HG02678 (cell line): ENCODE measurements around the gene ZNF784.
A peak's percentile ranks its signal among the peaks of the same experiment; 100 is the strongest.

Experiments used
- ATAC-seq: cut with Tn5 transposase; IDR thresholded peaks from one replicate; pipeline ENCODE4 v1.9.1; 2021; ENCODE audit warnings: mild to moderate bottlenecking, moderate library complexity; ENCODE audit not compliant: unreplicated experiment

ZNF784 gene

GRCh38 chr19:55603581-55604292, 20.6 kb downstream of the ZNF784 start:
- no peak for ATAC-seq

DNA sequence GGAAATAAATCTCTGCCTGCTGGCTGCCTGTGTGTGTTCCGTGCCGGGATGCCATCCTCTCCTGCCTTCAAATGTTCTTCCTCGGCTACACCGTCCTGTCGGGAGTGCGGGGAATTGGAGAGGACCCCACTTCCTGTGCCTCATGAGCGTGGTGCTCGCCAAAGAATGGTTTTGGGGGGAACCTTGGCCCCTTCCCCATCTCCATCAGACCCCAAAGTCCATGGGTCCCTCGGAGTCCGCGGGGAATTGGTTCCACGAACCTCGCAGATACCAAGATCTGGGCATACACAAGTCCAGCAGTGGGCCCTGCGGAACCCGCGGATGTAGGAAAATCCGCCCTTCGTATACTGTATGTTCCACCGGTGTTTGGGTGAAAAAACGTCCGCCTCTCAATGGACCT, 21.3 kb downstream of the ZNF784 start:
- no peak for ATAC-seq

DNA sequence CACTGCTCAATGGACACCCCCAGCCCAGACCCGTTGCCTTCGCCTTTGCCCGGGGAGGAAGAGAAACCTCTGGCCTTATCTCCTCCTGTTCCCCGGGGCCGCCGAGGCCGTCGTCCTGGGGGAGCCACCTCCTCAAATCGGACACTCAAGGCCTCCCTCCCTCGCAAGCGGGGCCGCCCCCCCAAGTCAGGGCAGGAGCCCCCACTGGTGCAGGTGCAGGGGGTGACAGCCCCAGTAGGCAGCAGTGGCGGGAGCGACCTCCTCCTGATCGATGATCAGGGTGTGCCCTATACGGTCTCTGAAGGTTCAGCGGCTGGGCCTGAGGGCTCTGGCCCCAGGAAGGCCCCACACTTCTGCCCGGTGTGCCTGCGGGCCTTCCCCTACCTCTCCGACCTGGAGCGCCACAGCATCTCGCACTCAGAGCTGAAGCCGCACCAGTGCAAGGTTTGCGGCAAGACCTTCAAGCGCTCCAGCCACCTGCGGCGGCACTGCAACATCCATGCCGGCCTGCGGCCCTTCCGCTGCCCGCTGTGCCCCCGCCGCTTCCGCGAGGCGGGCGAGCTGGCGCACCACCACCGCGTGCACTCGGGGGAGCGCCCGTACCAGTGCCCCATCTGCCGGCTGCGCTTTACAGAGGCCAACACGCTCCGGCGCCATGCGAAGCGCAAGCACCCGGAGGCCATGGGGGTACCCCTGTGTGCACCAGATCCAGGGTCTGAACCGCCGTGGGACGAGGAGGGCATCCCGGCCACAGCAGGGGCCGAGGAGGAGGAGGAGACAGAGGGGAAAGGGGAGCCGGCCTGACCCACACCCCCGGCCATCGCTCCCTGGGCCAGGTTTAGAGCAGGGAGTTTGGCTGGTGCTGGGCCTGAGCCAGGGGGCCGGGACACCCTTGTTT, 22.0 kb downstream of the ZNF784 start:
- no peak for ATAC-seq

DNA sequence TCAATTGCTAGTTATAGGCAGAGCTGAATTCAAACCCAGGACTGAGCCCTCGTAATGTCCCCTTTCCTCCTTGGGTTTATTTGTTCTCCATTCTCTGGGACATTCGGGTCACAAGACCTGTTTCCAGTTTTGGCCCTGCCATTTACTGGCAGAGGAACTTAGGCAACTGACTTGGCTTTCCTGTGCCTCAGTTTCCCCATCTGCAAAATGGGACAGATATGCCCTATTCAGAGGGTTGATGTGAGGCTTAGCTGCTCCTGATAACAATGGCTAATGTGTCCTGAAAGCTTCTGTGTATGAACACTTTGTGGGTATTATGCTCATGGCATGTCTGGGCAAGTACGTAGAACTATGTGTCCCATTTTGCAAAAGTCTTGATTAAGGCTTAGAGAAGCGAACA, 23.3 kb downstream of the ZNF784 start:
- ATAC-seq, result no peak

DNA sequence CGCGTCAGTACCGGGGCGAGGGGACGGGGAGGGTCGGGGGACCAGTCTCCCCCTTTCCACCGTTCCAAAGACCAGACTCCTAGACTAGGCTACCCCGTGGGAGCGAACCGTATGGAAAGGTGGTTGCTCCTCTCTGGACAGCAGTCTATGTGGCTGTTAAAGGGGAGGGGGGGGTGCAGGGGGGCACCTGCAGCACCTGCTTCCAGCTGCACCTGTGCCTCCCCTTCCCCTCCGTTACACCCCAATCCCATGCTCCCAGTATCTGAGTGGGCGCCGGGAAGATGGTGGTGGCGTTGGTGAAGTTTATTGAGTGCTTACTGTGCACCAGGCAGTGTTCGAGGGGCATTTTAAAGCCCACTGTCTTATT, 23.7 kb downstream of the ZNF784 start:
- ATAC-seq, result no peak

- ATAC-seq, result peak; percentile 46
Observed at GRCh38 chr19:55599842-55600661, 24.3 kb downstream of the ZNF784 start, which contains the start of gene ZNF524. ZNF524 (plus strand) TSS chr19:55600288; CDS start chr19:55602113, 1,825 bp downstream.

DNA sequence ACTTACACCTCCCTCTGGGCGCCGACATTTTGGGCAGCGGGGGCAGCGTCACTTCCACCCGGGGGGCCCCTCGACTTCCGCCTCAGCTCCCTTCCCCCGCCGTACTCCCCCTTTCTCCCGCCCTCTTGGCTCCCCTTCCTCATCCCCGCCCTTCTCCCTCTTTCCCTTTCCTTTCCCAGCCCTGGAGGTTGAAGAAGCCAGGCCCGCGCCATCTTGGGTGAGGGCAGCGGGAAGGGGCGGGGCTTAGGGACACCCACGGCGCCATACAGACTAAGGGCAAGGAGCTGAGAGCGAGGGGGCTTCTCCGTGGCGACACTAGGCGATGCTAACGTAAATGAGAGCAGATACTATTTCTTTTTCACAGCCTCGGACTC, 24.9 kb downstream of the ZNF784 start, which contains the start of gene FIZ1:
TSS of gene FIZ1 (minus strand) at position 50 of the 374 bp plus-strand sequence. CDS start 1,652 bp downstream, outside the sequence.
- peak; percentile 57 for ATAC-seq

DNA sequence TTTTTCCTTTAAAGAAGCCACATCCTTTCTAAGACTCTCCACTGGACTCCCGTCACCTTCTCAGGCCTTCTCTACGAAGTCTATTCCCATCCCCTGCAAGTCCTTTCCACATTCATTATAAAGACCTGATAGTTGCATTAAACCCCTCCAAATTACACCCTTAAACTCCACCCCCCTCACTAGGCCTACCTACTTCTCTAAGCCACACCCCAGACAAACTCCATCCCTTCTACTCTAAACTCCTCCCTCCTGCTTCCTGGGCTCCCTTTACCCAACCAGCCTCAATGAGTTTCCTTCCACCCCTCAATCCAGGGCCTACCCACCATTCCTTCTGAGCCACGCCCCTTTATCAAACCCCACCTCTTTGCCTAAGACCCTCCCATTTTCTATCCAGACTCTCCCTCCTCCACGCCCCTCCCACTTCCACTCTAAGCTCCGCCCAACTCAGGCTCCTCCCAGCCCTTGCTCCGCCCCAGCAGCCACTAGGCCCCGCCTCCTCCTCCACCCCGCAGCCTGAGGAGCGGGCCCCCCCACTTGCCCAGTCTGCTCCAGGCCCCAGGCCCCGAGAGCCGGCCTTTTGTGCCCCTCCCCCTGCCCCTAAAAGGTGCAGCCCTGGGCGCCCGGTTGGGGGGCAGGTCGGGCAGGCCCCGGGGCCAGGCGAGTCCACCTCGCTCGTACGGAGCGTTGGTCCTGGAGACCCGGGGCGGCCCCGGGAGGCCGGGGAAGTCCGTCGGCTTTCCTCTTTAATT, 25.5 kb downstream of the ZNF784 start:
- ATAC-seq, result peak; percentile 50

GRCh38 chr19:55598034-55598433, 26.3 kb downstream of the ZNF784 start:
- ATAC-seq, result no peak

DNA sequence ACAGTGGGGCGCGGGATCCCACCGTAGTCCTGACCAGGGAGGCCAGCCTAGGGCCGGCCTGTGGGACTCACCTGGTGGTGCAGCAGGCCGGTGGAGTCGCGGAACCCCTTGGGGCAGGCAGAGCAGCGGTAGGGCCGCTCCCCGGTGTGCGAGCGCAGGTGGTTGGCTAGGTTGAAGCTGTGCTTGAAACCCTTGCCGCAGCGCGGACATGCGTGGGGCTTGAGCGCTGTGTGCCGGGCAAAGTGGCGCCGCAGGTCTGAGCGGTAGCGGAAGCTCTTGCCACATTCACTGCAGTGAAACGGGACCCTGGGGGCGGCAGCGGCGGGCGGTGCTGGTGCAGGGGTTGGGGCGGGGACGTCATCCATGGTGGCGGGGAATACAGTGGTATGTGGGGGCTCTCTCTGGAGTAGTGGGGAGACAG, 26.9 kb downstream of the ZNF784 start:
- ATAC-seq, result no peak

DNA sequence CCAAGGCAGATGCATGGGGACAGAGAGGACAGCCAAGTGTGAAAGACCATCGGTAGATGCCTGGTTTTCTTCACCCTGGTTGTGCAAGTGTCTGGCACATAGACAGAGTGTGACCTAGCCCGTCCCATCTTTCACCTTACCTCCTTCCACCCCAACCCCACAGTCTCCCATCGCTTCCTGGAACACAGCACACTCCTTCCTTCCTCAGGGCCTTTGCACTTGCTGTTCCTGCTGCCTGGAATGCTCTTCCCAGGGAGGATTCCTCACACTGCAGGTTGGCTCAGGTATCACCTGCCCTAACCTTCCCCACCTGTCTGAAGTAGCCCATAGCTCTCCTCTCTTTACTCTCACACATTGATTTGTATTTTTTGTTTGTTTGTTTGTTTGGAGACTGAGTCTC, 28.1 kb downstream of the ZNF784 start:
- ATAC-seq, result no peak

GRCh38 chr19:55594996-55595545, 29.3 kb downstream of the ZNF784 start:
- ATAC-seq, result no peak

DNA sequence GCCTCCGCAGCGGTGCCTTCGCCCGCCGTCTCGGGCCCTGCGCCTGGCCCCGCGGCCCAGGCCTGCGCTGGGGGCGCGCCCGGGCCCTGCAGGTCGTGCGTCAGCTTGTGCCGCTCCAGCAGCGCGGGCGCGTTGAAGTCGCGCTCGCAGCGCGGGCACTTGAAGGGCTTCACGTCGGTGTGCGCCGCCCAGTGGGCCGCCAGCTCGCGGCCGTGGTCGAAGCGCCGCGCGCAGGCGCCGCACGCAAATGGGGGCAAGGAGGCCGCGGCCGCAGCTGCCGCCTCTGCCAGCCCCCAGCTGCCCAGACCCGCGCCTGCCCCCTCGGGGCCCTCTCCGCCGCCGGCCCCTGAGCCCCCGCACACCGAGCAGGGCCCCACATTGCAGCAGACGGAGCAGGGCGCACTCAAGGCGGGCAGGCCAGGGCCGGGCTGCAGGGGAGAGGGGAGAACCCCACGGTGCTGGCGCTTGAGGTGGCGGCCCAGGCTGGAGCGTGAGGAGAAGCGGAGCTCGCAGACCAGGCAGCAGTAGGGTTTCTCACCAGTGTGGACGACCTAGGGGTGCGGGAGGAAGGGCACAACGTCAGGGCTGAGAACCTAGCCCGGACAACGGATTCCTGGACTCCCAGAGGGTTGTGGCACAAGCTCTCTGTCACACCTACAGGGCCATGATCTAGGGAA, 31.1 kb downstream of the ZNF784 start:
- no peak for ATAC-seq

GRCh38 chr19:55592391-55593090, 31.8 kb downstream of the ZNF784 start:
- ATAC-seq, result no peak

- ATAC-seq, result no peak
Observed at GRCh38 chr19:55591555-55591954, 32.8 kb downstream of the ZNF784 start.

- no peak for ATAC-seq
Observed at GRCh38 chr19:55590617-55591016, 33.7 kb downstream of the ZNF784 start.

- no peak for ATAC-seq
Observed at GRCh38 chr19:55590109-55590508, 34.3 kb downstream of the ZNF784 start.

- no peak for ATAC-seq
Observed at GRCh38 chr19:55588738-55589137, 35.6 kb downstream of the ZNF784 start.
